Neural cell (in vitro differentiated cells): ENCODE measurements around the gene GNB1. TPM values are rescaled to one million over a fixed set of nuclear protein-coding genes. Genes with fewer than 3 reads are reported as not detected.

Experiments
- H2AFZ ChIP-seq: fragments of 200-600, 300-800 bp; sonication (generic), shearing (Covaris generic); 2 replicates; pipeline ENCODE4 v1.6.0; 2014; ENCODE audit warnings: low read depth, mild to moderate bottlenecking, antibody characterized with exemption, low read length, moderate library complexity
- H3F3A ChIP-seq: fragments of 200-600 bp; shearing (Covaris generic); 2 replicates; pipeline ENCODE4 v1.6.1; 2016; ENCODE audit warnings: mild to moderate bottlenecking, moderate library complexity, mixed read lengths, antibody characterized with exemption, low read length; ENCODE audit not compliant: insufficient read depth, poor library complexity, severe bottlenecking
- H3K27ac ChIP-seq: fragments of 200-600, 300-800 bp; sonication (generic), shearing (Covaris generic); 2 replicates; pipeline ENCODE4 v1.5.1; 2014; ENCODE audit warnings: mild to moderate bottlenecking, low read length, moderate library complexity
- H3K27me3 ChIP-seq: fragments of 300-800, 200-600 bp; sonication (generic), shearing (Covaris generic); 2 replicates; pipeline ENCODE4 v1.6.0; 2014; ENCODE audit warnings: mild to moderate bottlenecking, low read depth, low read length, moderate library complexity; ENCODE audit not compliant: insufficient read depth
- H3K36me3 ChIP-seq: fragments of 300-800, 200-600 bp; sonication (generic), shearing (Covaris generic); 2 replicates; pipeline ENCODE4 v1.5.1; 2014; ENCODE audit warnings: mild to moderate bottlenecking, antibody characterized with exemption, low read length, moderate library complexity; ENCODE audit not compliant: insufficient read depth
- H3K4me2 ChIP-seq: fragments of 300-800, 200-600 bp; sonication (generic), shearing (Covaris generic); 2 replicates; pipeline ENCODE4 v1.6.0; 2014; ENCODE audit warnings: mild to moderate bottlenecking, low read length
- H3K4me3 ChIP-seq: fragments of 300-800, 200-600 bp; sonication (generic), shearing (Covaris generic); 2 replicates; pipeline ENCODE4 v1.5.1; 2014; ENCODE audit warnings: mild to moderate bottlenecking, low read length, moderate library complexity
- H3K79me2 ChIP-seq: fragments of 200-600 bp; shearing (Covaris generic); replicated peaks from 2 replicates; pipeline ENCODE4 v1.6.0; 2014; ENCODE audit warnings: mild to moderate bottlenecking, low read length, moderate library complexity; ENCODE audit not compliant: insufficient read depth
- H3K9ac ChIP-seq: fragments of 300-800, 200-600 bp; sonication (generic), shearing (Covaris generic); 2 replicates; pipeline ENCODE4 v1.6.1; 2016; ENCODE audit warnings: mild to moderate bottlenecking, low read length, mixed read lengths
- H3K9me2 ChIP-seq: fragments of 200-600 bp; shearing (Covaris generic); 2 replicates; pipeline ENCODE4 v1.6.1; 2016; ENCODE audit warnings: mild to moderate bottlenecking, low read length, mixed read lengths; ENCODE audit not compliant: insufficient read depth
- H3K9me3 ChIP-seq: fragments of 200-600, 300-800 bp; sonication (generic), shearing (Covaris generic); 2 replicates; pipeline ENCODE4 v1.6.1; 2016; ENCODE audit warnings: mild to moderate bottlenecking, mixed run types, low read length, moderate library complexity, mixed read lengths
- H4K20me1 ChIP-seq: fragments of 200-600 bp; shearing (Covaris generic); 2 replicates; pipeline ENCODE4 v1.6.1; 2016; ENCODE audit warnings: mild to moderate bottlenecking, mixed run types; ENCODE audit not compliant: insufficient read depth
- CTCF ChIP-seq: fragments of 450-650 bp; IDR thresholded peaks from 2 replicates; pipeline ENCODE4 v1.5.1; 2014; ENCODE audit warnings: antibody characterized with exemption, mild to moderate bottlenecking, moderate library complexity; ENCODE audit not compliant: poor library complexity, severe bottlenecking
- EP300 ChIP-seq: fragments of 450-650 bp; conservative IDR thresholded peaks from 2 replicates; pipeline ENCODE4 v1.6.1; 2014; ENCODE audit warnings: antibody characterized with exemption, mild to moderate bottlenecking, moderate library complexity; ENCODE audit not compliant: poor library complexity, severe bottlenecking
- EZH2 ChIP-seq: fragments of 200-600, 300-800 bp; shearing (Covaris generic), sonication (generic); IDR thresholded peaks from 2 replicates; pipeline ENCODE4 v1.6.1; 2014; ENCODE audit warnings: antibody characterized with exemption, low read length, borderline replicate concordance, mild to moderate bottlenecking; ENCODE audit not compliant: insufficient read depth, poor library complexity, severe bottlenecking
- MXI1 ChIP-seq: fragments of 450-650 bp; conservative IDR thresholded peaks from 2 replicates; pipeline ENCODE4 v1.6.1; 2014; ENCODE audit warnings: antibody characterized with exemption, mild to moderate bottlenecking; ENCODE audit not compliant: poor library complexity, severe bottlenecking
- POLR2AphosphoS5 ChIP-seq: IDR thresholded peaks from 2 replicates; pipeline ENCODE4 v1.6.1; 2012
- RAD21 ChIP-seq: fragments of 450-650 bp; conservative IDR thresholded peaks from 2 replicates; pipeline ENCODE4 v1.6.1; 2014; ENCODE audit warnings: antibody characterized with exemption, mild to moderate bottlenecking, moderate library complexity
- REST ChIP-seq: IDR thresholded peaks from 2 replicates; pipeline ENCODE4 v1.6.1; 2012; ENCODE audit warnings: borderline replicate concordance
- SMC3 ChIP-seq: fragments of 450-650 bp; conservative IDR thresholded peaks from 2 replicates; pipeline ENCODE4 v1.6.1; 2014; ENCODE audit warnings: antibody characterized with exemption, mild to moderate bottlenecking, moderate library complexity; ENCODE audit not compliant: poor library complexity
- TAF1 ChIP-seq: IDR thresholded peaks from 2 replicates; pipeline ENCODE4 v1.6.1; 2012; ENCODE audit warnings: low read depth
- polyA plus RNA-seq: library from polyadenylated mRNA; depleted of rRNA; stranded (reverse); fragments of >200 nt; gene quantifications from 2 replicates; pipeline ENCODE4 v1.2.3, GENCODE V29; 2014

GNB1 gene
- polyA plus RNA-seq, 1 donor from 2014 or later: 325 TPM

GRCh38 chr1:1760715-1761114 is 130.2 kb downstream of the GNB1 start:
- no peaks in the 10 kb centered on the region for H3K9me3 ChIP-seq
- H3K36me3 ChIP-seq: no peaks in the 10 kb centered on the region
- H3F3A ChIP-seq: no peaks in the 10 kb centered on the region
- H3K27me3 ChIP-seq: no peaks in the 10 kb centered on the region
- no peak overlapping the region for H3K9ac ChIP-seq
- no peaks in the 10 kb centered on the region for H3K9me2 ChIP-seq
- H3K27ac ChIP-seq: no peak overlapping the region
- H3K4me2 ChIP-seq: no peak overlapping the region
- no peak overlapping the region for H3K4me3 ChIP-seq
- TF ChIP-seq REST: no peak
- TF ChIP-seq SMC3: no peak
- no peak for TF ChIP-seq CTCF
- no peak for TF ChIP-seq EP300
- TF ChIP-seq POLR2AphosphoS5: no peak
- no peak for TF ChIP-seq MXI1
- no peaks in the 10 kb centered on the region for H3K79me2 ChIP-seq
- H4K20me1 ChIP-seq: no peaks in the 10 kb centered on the region
- H2AFZ ChIP-seq: no peak overlapping the region

GRCh38 chr1:1760345-1760650 is 130.6 kb downstream of the GNB1 start:
- no peak overlapping the region for H3K9ac ChIP-seq
- no peak overlapping the region for H3K4me3 ChIP-seq
- no peaks in the 10 kb centered on the region for H3F3A ChIP-seq
- H3K4me2 ChIP-seq: no peak overlapping the region
- no peaks in the 10 kb centered on the region for H3K27me3 ChIP-seq
- TF ChIP-seq MXI1 (no peak), POLR2AphosphoS5 (no peak), CTCF (no peak), REST (no peak), TAF1 (no peak), EP300 (no peak), RAD21 (no peak), EZH2 (no peak), SMC3 (no peak)
- no peak overlapping the region for H2AFZ ChIP-seq
- H3K36me3 ChIP-seq: no peaks in the 10 kb centered on the region
- no peaks in the 10 kb centered on the region for H3K79me2 ChIP-seq
- no peak overlapping the region for H3K27ac ChIP-seq
- H4K20me1 ChIP-seq: no peaks in the 10 kb centered on the region
- no peaks in the 10 kb centered on the region for H3K9me2 ChIP-seq
- H3K9me3 ChIP-seq: no peaks in the 10 kb centered on the region
